H1 (cell line): Measurements from ENCODE around the gene NHP2. TPM values are rescaled to one million over a fixed set of nuclear protein-coding genes. Genes with fewer than 3 reads are reported as not detected.

Experiments used
- CTCF ChIA-PET: fragments of 300-600 bp; sonication (Branson Sonifier 250); formaldehyde crosslinking; loops from one replicate; lab custom pipeline; 2021; ENCODE audit not compliant: partially characterized antibody; lab: Charles Lee
- POLR2A ChIA-PET: fragments of 300-600 bp; sonication (Branson Sonifier 250); formaldehyde crosslinking; loops from one replicate; lab custom pipeline; 2021; ENCODE audit warnings: inconsistent platforms; ENCODE audit not compliant: partially characterized antibody; lab: Charles Lee
- DNase-seq, 2 experiments: peaks; one replicate each; pipeline versions ENCODE4 v3.0.0 to v3.0.0-alpha.2; 2010 to 2022; ENCODE audit warnings: low spot score in 2 of 2, low read depth in 1 of 2, mixed read lengths in 1 of 2
- FAIRE-seq: peaks from 2 replicates; lab custom pipeline; 2011; peaks lifted over from hg19 to GRCh38; lab: Jason Lieb, UNC
- H2AFZ ChIP-seq: 2 replicates; pipeline ENCODE4 v1.8.1; 2012; ENCODE audit warnings: low read length, inconsistent platforms
- H2AK5ac ChIP-seq: 2 replicates; pipeline ENCODE4 v1.6.1; 2013; ENCODE audit warnings: low read depth, low read length
- H2BK120ac ChIP-seq: replicated peaks from 2 replicates; pipeline ENCODE3; 2013; ENCODE audit warnings: low read depth, low read length, inconsistent platforms
- H2BK12ac ChIP-seq: 2 replicates; pipeline ENCODE4 v1.6.1; 2013; ENCODE audit warnings: low read depth, low read length
- H2BK15ac ChIP-seq: 2 replicates; pipeline ENCODE4 v1.6.1; 2013; ENCODE audit warnings: low read length
- H2BK20ac ChIP-seq: 2 replicates; pipeline ENCODE4 v1.6.1; 2013; ENCODE audit warnings: low read length
- H2BK5ac ChIP-seq: 2 replicates; pipeline ENCODE4 v1.6.1; 2013; ENCODE audit warnings: low read depth, low read length
- H3K14ac ChIP-seq: 2 replicates; pipeline ENCODE4 v1.6.1; 2013; ENCODE audit warnings: inconsistent platforms; ENCODE audit not compliant: insufficient read length
- H3K18ac ChIP-seq: 2 replicates; pipeline ENCODE4 v1.6.1; 2013; ENCODE audit warnings: low read length; ENCODE audit errors: extremely low read depth
- H3K23ac ChIP-seq: 2 replicates; pipeline ENCODE4 v1.6.1; 2013; ENCODE audit warnings: inconsistent platforms; ENCODE audit not compliant: insufficient read length
- H3K23me2 ChIP-seq: 2 replicates; pipeline ENCODE4 v1.6.1; 2013; ENCODE audit warnings: low read depth, low read length
- H3K27ac ChIP-seq: 2 replicates; pipeline ENCODE4 v1.6.1; 2011; ENCODE audit warnings: low read depth, low read length, inconsistent platforms
- H3K27me3 ChIP-seq, 4 experiments: replicated peaks in 1 of 4; 1 replicate in 1 of 4; 2 replicates in 3 of 4; pipeline versions ENCODE4 v1.6.1 to v1.8.1; 2011 to 2013; ENCODE audit warnings: low read length in 3 of 4, mild to moderate bottlenecking in 3 of 4, inconsistent platforms in 2 of 4, mixed read lengths in 2 of 4, moderate library complexity in 1 of 4; ENCODE audit not compliant: control insufficient read depth in 3 of 4, insufficient read depth in 3 of 4; ENCODE audit errors: extremely low read depth in 1 of 4
- H3K36me3 ChIP-seq, 4 experiments: 2 replicates each; pipeline versions ENCODE4 v1.6.1 to v1.8.1; 2011 to 2013; ENCODE audit warnings: mild to moderate bottlenecking in 4 of 4, low read length in 3 of 4, moderate library complexity in 2 of 4, control low read depth in 1 of 4, inconsistent platforms in 1 of 4; ENCODE audit not compliant: insufficient read depth in 4 of 4, control insufficient read depth in 2 of 4
- H3K4ac ChIP-seq: replicated peaks from 2 replicates; pipeline ENCODE3; 2013; ENCODE audit warnings: low read length, low read depth, mixed read lengths, inconsistent platforms; ENCODE audit not compliant: insufficient read length
- H3K4me1 ChIP-seq, 4 experiments: replicated peaks in 1 of 4; 1 replicate in 1 of 4; 2 replicates in 3 of 4; pipeline versions ENCODE4 v1.6.1 to v1.8.1; 2011 to 2013; ENCODE audit warnings: low read length in 3 of 4, inconsistent platforms in 2 of 4, mixed read lengths in 1 of 4; ENCODE audit not compliant: insufficient read depth in 4 of 4, control insufficient read depth in 3 of 4
- H3K4me2 ChIP-seq, 2 experiments: 2 replicates each; pipeline versions ENCODE4 v1.6.1 to v1.8.1; 2011 to 2013; ENCODE audit warnings: low read depth in 2 of 2, low read length in 2 of 2, control low read depth in 1 of 2, inconsistent platforms in 1 of 2, mild to moderate bottlenecking in 1 of 2; ENCODE audit not compliant: insufficient read depth in 1 of 2
- H3K4me3 ChIP-seq, 4 experiments: fragments of 200-600, 300-600 bp in 1 of 4; sonication (generic), shearing (Covaris generic), sonication (Bioruptor Twin) in 1 of 4; 2 replicates each; pipeline versions ENCODE4 v1.5.1 to v1.8.1; 2011 to 2016; ENCODE audit warnings: low read length in 4 of 4, low read depth in 3 of 4, control low read depth in 2 of 4, inconsistent platforms in 2 of 4, mild to moderate bottlenecking in 2 of 4, mixed read lengths in 1 of 4, moderate library complexity in 1 of 4; ENCODE audit not compliant: insufficient read depth in 2 of 4; ENCODE audit errors: extremely low read depth in 1 of 4
- H3K56ac ChIP-seq: replicated peaks from 2 replicates; pipeline ENCODE3; 2013; ENCODE audit warnings: low read depth, mild to moderate bottlenecking, mixed read lengths, low read length, inconsistent platforms; ENCODE audit not compliant: insufficient read length
- H3K79me1 ChIP-seq: 2 replicates; pipeline ENCODE4 v1.6.1; 2013; ENCODE audit warnings: low read depth, low read length, control low read depth
- H3K79me2 ChIP-seq, 2 experiments: 2 replicates each; pipeline versions ENCODE4 v1.6.1 to v1.8.1; 2012 to 2013; ENCODE audit warnings: low read length in 2 of 2, mild to moderate bottlenecking in 2 of 2, inconsistent platforms in 1 of 2; ENCODE audit not compliant: insufficient read depth in 2 of 2, control insufficient read depth in 1 of 2
- H3K9ac ChIP-seq, 4 experiments: replicated peaks in 1 of 4; 1 replicate in 1 of 4; 2 replicates in 3 of 4; pipeline versions ENCODE4 v1.6.1 to v1.8.1; 2011 to 2013; ENCODE audit warnings: low read depth in 3 of 4, low read length in 3 of 4, control low read depth in 2 of 4, mild to moderate bottlenecking in 2 of 4, moderate library complexity in 2 of 4, inconsistent platforms in 1 of 4; ENCODE audit errors: extremely low read depth in 1 of 4
- H3K9me3 ChIP-seq, 2 experiments: 2 replicates each; pipeline versions ENCODE4 v1.6.1 to v1.8.1; 2012 to 2013; ENCODE audit warnings: mild to moderate bottlenecking in 2 of 2, moderate library complexity in 2 of 2, control low read depth in 1 of 2, inconsistent platforms in 1 of 2, low read depth in 1 of 2, low read length in 1 of 2, mixed read lengths in 1 of 2; ENCODE audit not compliant: insufficient read depth in 2 of 2
- H4K20me1 ChIP-seq, 2 experiments: replicated peaks in 1 of 2; 2 replicates each; pipeline versions ENCODE3 to v1.8.1; 2011 to 2013; ENCODE audit warnings: inconsistent platforms in 2 of 2, low read length in 2 of 2, mild to moderate bottlenecking in 1 of 2; ENCODE audit not compliant: insufficient read depth in 2 of 2, control insufficient read depth in 1 of 2
- H4K5ac ChIP-seq: 2 replicates; pipeline ENCODE4 v1.6.1; 2013; ENCODE audit warnings: low read length, low read depth, mixed read lengths, inconsistent platforms; ENCODE audit not compliant: insufficient read length
- H4K8ac ChIP-seq: 2 replicates; pipeline ENCODE4 v1.8.0; 2013; ENCODE audit warnings: mild to moderate bottlenecking, moderate library complexity, low read length, inconsistent platforms; ENCODE audit not compliant: insufficient read depth; ENCODE audit errors: extremely low read depth
- H4K91ac ChIP-seq: replicated peaks from 2 replicates; pipeline ENCODE3; 2013; ENCODE audit warnings: low read length, mixed read lengths, inconsistent platforms; ENCODE audit not compliant: insufficient read length
- CREB1 ChIP-seq: IDR thresholded peaks from 2 replicates; pipeline ENCODE4 v1.6.1; 2012; ENCODE audit warnings: inconsistent platforms
- EGR1 ChIP-seq: IDR thresholded peaks from 2 replicates; pipeline ENCODE4 v1.6.1; 2011; ENCODE audit warnings: low read depth, low read length, borderline replicate concordance
- PHF8 ChIP-seq: fragments of 200-600 bp; sonication (generic); conservative IDR thresholded peaks from 2 replicates; pipeline ENCODE4 v1.7.1; 2012; ENCODE audit warnings: low read depth, mild to moderate bottlenecking, inconsistent platforms, low read length, moderate library complexity
- POLR2A ChIP-seq, 2 experiments: IDR thresholded peaks; 1 replicate in 1 of 2; 2 replicates in 1 of 2; pipeline ENCODE4 v1.6.1; 2011; ENCODE audit warnings: low read depth in 2 of 2, low read length in 2 of 2, mild to moderate bottlenecking in 2 of 2; ENCODE audit errors: control extremely low read depth in 1 of 2
- SIN3A ChIP-seq, 2 experiments: IDR thresholded peaks in 1 of 2; conservative IDR thresholded peaks in 1 of 2; 2 replicates each; pipeline ENCODE4 v1.6.1; 2011 to 2012; ENCODE audit warnings: low read length in 2 of 2, improper control_type of control experiment in 1 of 2, low read depth in 1 of 2, mild to moderate bottlenecking in 1 of 2
- SIRT6 ChIP-seq: IDR thresholded peaks from one replicate; pipeline ENCODE4 v1.7.1; 2012; ENCODE audit warnings: low read length, inconsistent platforms
- TAF1 ChIP-seq: IDR thresholded peaks from 2 replicates; pipeline ENCODE4 v1.6.1; 2011; ENCODE audit warnings: mild to moderate bottlenecking, low read depth, low read length
- YY1 ChIP-seq: IDR thresholded peaks from 2 replicates; pipeline ENCODE4 v1.6.1; 2011; ENCODE audit warnings: low read depth, mild to moderate bottlenecking, low read length
- WGBS, 2 experiments: shearing (Covaris generic) in 1 of 2; methylation state at CpG; one replicate each; pipeline versions ENCODE4 v1.1.6 to v1.1.7; 2013 to 2015; ENCODE audit warnings: low lambda C conversion rate in 2 of 2, mixed read lengths in 2 of 2, inconsistent platforms in 1 of 2, low coverage in 1 of 2, missing lambda C conversion rate in 1 of 2; ENCODE audit not compliant: insufficient replicate concordance in 2 of 2, insufficient coverage in 1 of 2, insufficient read length in 1 of 2; ENCODE audit errors: extremely low coverage in 1 of 2, missing lambda C conversion rate in 1 of 2; 5-methylcytosine and 5-hydroxymethylcytosine counted together
- polyA plus RNA-seq, 7 experiments: library from polyadenylated mRNA; depleted of rRNA in 3 of 7; stranded (reverse) in 5 of 7; unstranded in 2 of 7; fragments of >200 nt in 5 of 7; fragments of 200-250 nt in 2 of 7; gene quantifications; 1 replicate in 5 of 7; 2 replicates in 1 of 7; 4 replicates in 1 of 7; pipeline versions ENCODE4 v1.2.1 to v1.2.3, GENCODE V29; 2011 to 2013; ENCODE audit warnings: missing spikeins in 2 of 7, mixed read lengths in 2 of 7
- total RNA-seq: library from RNA; stranded (reverse); fragmentation: NEBNext Ultra II Directional; extraction: Animal tissue kit (Norgen Biotek cat#: 25700); gene quantifications from 2 replicates; pipeline ENCODE4 v1.2.1, GENCODE V29; 2021
- TF ChIP-seq, protein P1 (sequence below): IDR thresholded peaks from 2 replicates; pipeline ENCODE4 v1.6.1; 2011; ENCODE audit warnings: low read depth, mild to moderate bottlenecking, low read length; ENCODE audit not compliant: insufficient read depth

Gene NHP2
- total and polyA plus RNA-seq, 2 of the 8 experiments (the other 6 are each of a cell fraction or from before 2014, with no cell fraction given): 241 to 263 TPM

GRCh38 chr5:178145965-178146820 is 7.5 kb downstream of the NHP2 start:
- peaks cover 0 to 2% (median 0%) of the 10 kb centered on the region in 4 experiments; a peak in 3 of 7 replicates for H3K4me1 ChIP-seq
- H3K36me3 ChIP-seq: peaks cover 47 to 87% (median 72%) of the 10 kb centered on the region in 4 experiments
- FAIRE-seq: peak; percentile 82
- H3K9me3 ChIP-seq: no peaks in the 10 kb centered on the region
- no peak overlapping the region for H2AFZ ChIP-seq
- no peaks in the 10 kb centered on the region for H3K23me2 ChIP-seq
- no peak overlapping the region for H4K91ac ChIP-seq
- no peak overlapping the region for H3K23ac ChIP-seq
- no peak overlapping the region for H2BK15ac ChIP-seq
- ChIA-PET POLR2A (interaction anchor here (0.9 to 40.7 kb wide), 12 partner anchors 11 to 155 kb away, joined by 3 to 1250 read pairs (median 4); partner anchors contain the start of genes N4BP3 and RMND5B), CTCF (interaction anchor here (0.8 to 24.6 kb wide), 17 partner anchors 11 to 161 kb away, joined by 3 to 515 read pairs (median 7); partner anchors contain the start of gene RMND5B)
- no peak overlapping the region for H3K4me2 ChIP-seq
- H2BK120ac ChIP-seq: no peak overlapping the region
- H3K56ac ChIP-seq: no peak overlapping the region
- H4K5ac ChIP-seq: no peak overlapping the region
- peak; percentile 71 to 89 for DNase-seq
- H3K18ac ChIP-seq: no peak overlapping the region
- no peak overlapping the region for H2BK5ac ChIP-seq
- H2AK5ac ChIP-seq: no peak overlapping the region
- no peak overlapping the region for H2BK12ac ChIP-seq
- H3K4ac ChIP-seq: no peak overlapping the region
- no peaks in the 10 kb centered on the region for H3K79me2 ChIP-seq
- H3K79me1 ChIP-seq: no peaks in the 10 kb centered on the region; the same call in 1 of the 2 replicates
- peaks cover 18 to 21% of the 10 kb centered on the region in 2 experiments for H4K20me1 ChIP-seq
- H2BK20ac ChIP-seq: no peak overlapping the region
- no peak overlapping the region for H4K8ac ChIP-seq
- no peak overlapping the region for H3K4me3 ChIP-seq
- no peak overlapping the region for H3K27ac ChIP-seq
- no peak overlapping the region for H3K14ac ChIP-seq
- WGBS, 2 experiments: 72% methylated on average over 14 of the region's 14 CpGs; no CpG with 5 or more reads in 1 of the 2 experiments
- H3K9ac ChIP-seq: no peak overlapping the region
- H3K27me3 ChIP-seq: no peaks in the 10 kb centered on the region
- TF ChIP-seq PHF8 (no peak), SIN3A (conservative IDR thresholded peaks at IDR 0.05 in 1 of 2, IDR thresholded peaks at IDR 0.05 in 1 of 2; ENCODE audit: low read depth in 1 of 2, low read length in 2 of 2) (peak in 1 of 2 experiments; percentile 79; a peak in 1 of 4 replicates), YY1 (0 out of 2 replicates have a peak, but pooled peaks have one; percentile 34), EGR1 (no peak), POLR2A (IDR thresholded peaks at IDR 0.05; ENCODE audit: control extremely low read depth in 1 of 2, low read depth in 2 of 2, low read length in 2 of 2) (peak in 1 of 2 experiments; percentile 43; a peak in 1 of 3 replicates), TAF1 (no peak), CREB1 (0 out of 2 replicates have a peak, but pooled peaks have one; percentile 29), SIRT6 (no peak)
- TF ChIP-seq, protein P1, sequence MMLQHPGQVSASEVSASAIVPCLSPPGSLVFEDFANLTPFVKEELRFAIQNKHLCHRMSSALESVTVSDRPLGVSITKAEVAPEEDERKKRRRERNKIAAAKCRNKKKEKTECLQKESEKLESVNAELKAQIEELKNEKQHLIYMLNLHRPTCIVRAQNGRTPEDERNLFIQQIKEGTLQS: no peak
